Activated T-cell treated with anti-CD3 and anti-CD28 coated beads, Interleukin-2, amount 50 U/mL, for 4 hours (primary cell): ENCODE measurements around the gene CGRRF1. TPM values are rescaled to one million over a fixed set of nuclear protein-coding genes. Genes with fewer than 3 reads are reported as not detected.

Source experiments
- ATAC-seq, 2 donors: fragments of 200-7000 bp; cut with Tn5 transposase; one replicate each; pipeline ENCODE4 v1.10.0; 2021
- DNase-seq: peaks from one replicate; pipeline ENCODE4 v3.0.0-alpha.2; 2020
- H3K27me3 Mint-ChIP-seq: one replicate; pipeline ENCODE4 v1.8.0; 2021; ENCODE audit warnings: low read depth, mixed read lengths
- H3K36me3 Mint-ChIP-seq: one replicate; pipeline ENCODE4 v1.8.0; 2022; ENCODE audit warnings: mixed read lengths; ENCODE audit not compliant: insufficient read depth
- H3K4me1 Mint-ChIP-seq: one replicate; pipeline ENCODE4 v1.8.0; 2021; ENCODE audit warnings: low read depth, mixed read lengths
- H3K4me3 Mint-ChIP-seq: one replicate; pipeline ENCODE4 v1.8.0; 2021; ENCODE audit warnings: mild to moderate bottlenecking, moderate library complexity, mixed read lengths
- H3K9me3 Mint-ChIP-seq: one replicate; pipeline ENCODE4 v1.8.0; 2021; ENCODE audit warnings: mixed read lengths
- total RNA-seq, 3 donors: library from RNA; stranded (reverse); gene quantifications; one replicate each; pipeline ENCODE4 v1.2.1, GENCODE V29; 2021

CGRRF1 gene
- total RNA-seq, 3 donors from 2014 or later: 9.4 to 11.8 (median 9.9) TPM

GRCh38 chr14:54501480-54501879, 8.2 kb upstream of the CGRRF1 start:
- no peak overlapping the region for H3K4me3 Mint-ChIP-seq
- no peaks in the 10 kb centered on the region for H3K36me3 Mint-ChIP-seq
- no peak for DNase-seq
- H3K9me3 Mint-ChIP-seq: no peaks in the 10 kb centered on the region
- ATAC-seq: no peak
- H3K4me1 Mint-ChIP-seq: no peaks in the 10 kb centered on the region
- peaks cover 9% of the 10 kb centered on the region for H3K27me3 Mint-ChIP-seq

GRCh38 chr14:54502602-54503001, 7.1 kb upstream of the CGRRF1 start:
- H3K27me3 Mint-ChIP-seq: peaks cover 9% of the 10 kb centered on the region

GRCh38 chr14:54503486-54503885, 6.2 kb upstream of the CGRRF1 start:
- Mint-ChIP-seq H3K4me3 (no peak overlapping the region), H3K27me3 (peaks cover 6% of the 10 kb centered on the region), H3K9me3 (no peaks in the 10 kb centered on the region), H3K36me3 (no peaks in the 10 kb centered on the region), H3K4me1 (no peaks in the 10 kb centered on the region)
- ATAC-seq: no peak
- DNase-seq: no peak

More at GRCh38 chr14:54502602-54503001, 7.1 kb upstream of the CGRRF1 start:
- no peaks in the 10 kb centered on the region for H3K36me3 Mint-ChIP-seq
- ATAC-seq (no peak), DNase-seq (no peak)
- H3K4me1 Mint-ChIP-seq: no peaks in the 10 kb centered on the region
- no peak overlapping the region for H3K4me3 Mint-ChIP-seq
- H3K9me3 Mint-ChIP-seq: no peaks in the 10 kb centered on the region

GRCh38 chr14:54512393-54512792, 2.7 kb downstream of the CGRRF1 start:
- ATAC-seq (no peak), DNase-seq (no peak)
- Mint-ChIP-seq H3K36me3 (peaks cover 35% of the 10 kb centered on the region), H3K9me3 (peaks cover 10% of the 10 kb centered on the region), H3K4me3 (no peak overlapping the region), H3K27me3 (no peaks in the 10 kb centered on the region), H3K4me1 (peaks cover 58% of the 10 kb centered on the region)

GRCh38 chr14:54515670-54516069, 6.0 kb downstream of the CGRRF1 start:
- DNase-seq: no peak
- no peaks in the 10 kb centered on the region for H3K27me3 Mint-ChIP-seq
- H3K36me3 Mint-ChIP-seq: peaks cover 47% of the 10 kb centered on the region
- H3K4me1 Mint-ChIP-seq: peaks cover 58% of the 10 kb centered on the region
- no peak for ATAC-seq
- H3K4me3 Mint-ChIP-seq: no peak overlapping the region
- H3K9me3 Mint-ChIP-seq: peaks cover 10% of the 10 kb centered on the region

GRCh38 chr14:54516709-54517108, 7.0 kb downstream of the CGRRF1 start:
- DNase-seq (no peak), ATAC-seq (no peak)
- H3K4me3 Mint-ChIP-seq: no peak overlapping the region
- peaks cover 48% of the 10 kb centered on the region for H3K4me1 Mint-ChIP-seq
- peaks cover 47% of the 10 kb centered on the region for H3K36me3 Mint-ChIP-seq
- H3K9me3 Mint-ChIP-seq: peaks cover 10% of the 10 kb centered on the region
- H3K27me3 Mint-ChIP-seq: no peaks in the 10 kb centered on the region

GRCh38 chr14:54524410-54524809, 14.7 kb downstream of the CGRRF1 start:
- ATAC-seq: no peak

GRCh38 chr14:54528973-54529372, 19.3 kb downstream of the CGRRF1 start:
- Mint-ChIP-seq H3K36me3 (peaks cover 18% of the 10 kb centered on the region), H3K27me3 (no peaks in the 10 kb centered on the region), H3K9me3 (no peaks in the 10 kb centered on the region), H3K4me1 (no peaks in the 10 kb centered on the region), H3K4me3 (no peak overlapping the region)
- ATAC-seq: no peak
- no peak for DNase-seq

More at GRCh38 chr14:54524410-54524809, 14.7 kb downstream of the CGRRF1 start:
- H3K9me3 Mint-ChIP-seq: no peaks in the 10 kb centered on the region
- DNase-seq: no peak
- peaks cover 33% of the 10 kb centered on the region for H3K36me3 Mint-ChIP-seq
- peaks cover 6% of the 10 kb centered on the region for H3K4me1 Mint-ChIP-seq
- H3K4me3 Mint-ChIP-seq: no peak overlapping the region
- H3K27me3 Mint-ChIP-seq: no peaks in the 10 kb centered on the region

- H3K4me3 Mint-ChIP-seq: no peak overlapping the region
- H3K36me3 Mint-ChIP-seq: peaks cover 13% of the 10 kb centered on the region
- DNase-seq: no peak
- H3K9me3 Mint-ChIP-seq: no peaks in the 10 kb centered on the region
- H3K27me3 Mint-ChIP-seq: no peaks in the 10 kb centered on the region
- ATAC-seq: no peak
- H3K4me1 Mint-ChIP-seq: no peaks in the 10 kb centered on the region
Measured at GRCh38 chr14:54529811-54530210, 20.1 kb downstream of the CGRRF1 start.

- H3K4me1 Mint-ChIP-seq: no peaks in the 10 kb centered on the region
- peaks cover 14% of the 10 kb centered on the region for H3K36me3 Mint-ChIP-seq
- no peak for ATAC-seq
- H3K27me3 Mint-ChIP-seq: no peaks in the 10 kb centered on the region
- DNase-seq: no peak
- H3K9me3 Mint-ChIP-seq: no peaks in the 10 kb centered on the region
- no peak overlapping the region for H3K4me3 Mint-ChIP-seq
Measured at GRCh38 chr14:54532111-54533012, 22.7 kb downstream of the CGRRF1 start.

- Mint-ChIP-seq H3K36me3 (peaks cover 11% of the 10 kb centered on the region), H3K9me3 (no peaks in the 10 kb centered on the region), H3K4me1 (no peaks in the 10 kb centered on the region), H3K4me3 (no peak overlapping the region), H3K27me3 (no peaks in the 10 kb centered on the region)
- ATAC-seq (no peak), DNase-seq (no peak)
Measured at GRCh38 chr14:54533100-54533499, 23.4 kb downstream of the CGRRF1 start.

GRCh38 chr14:54535126-54535525, 25.4 kb downstream of the CGRRF1 start:
- H3K4me1 Mint-ChIP-seq: no peaks in the 10 kb centered on the region
- ATAC-seq (no peak), DNase-seq (no peak)
- H3K9me3 Mint-ChIP-seq: no peaks in the 10 kb centered on the region
- no peaks in the 10 kb centered on the region for H3K27me3 Mint-ChIP-seq
- no peak overlapping the region for H3K4me3 Mint-ChIP-seq
- peaks cover 18% of the 10 kb centered on the region for H3K36me3 Mint-ChIP-seq

GRCh38 chr14:54535646-54536045, 25.9 kb downstream of the CGRRF1 start:
- no peak for ATAC-seq
- H3K27me3 Mint-ChIP-seq: no peaks in the 10 kb centered on the region
- H3K36me3 Mint-ChIP-seq: peaks cover 20% of the 10 kb centered on the region
- H3K4me1 Mint-ChIP-seq: no peaks in the 10 kb centered on the region
- no peaks in the 10 kb centered on the region for H3K9me3 Mint-ChIP-seq
- no peak overlapping the region for H3K4me3 Mint-ChIP-seq
- no peak for DNase-seq

- ATAC-seq: no peak
- Mint-ChIP-seq H3K4me3 (no peak overlapping the region), H3K36me3 (peaks cover 19% of the 10 kb centered on the region), H3K4me1 (no peaks in the 10 kb centered on the region), H3K27me3 (no peaks in the 10 kb centered on the region), H3K9me3 (no peaks in the 10 kb centered on the region)
- DNase-seq: no peak
Measured at GRCh38 chr14:54537651-54538050, 27.9 kb downstream of the CGRRF1 start.

GRCh38 chr14:54538055-54538454, 28.3 kb downstream of the CGRRF1 start:
- Mint-ChIP-seq H3K4me1 (no peaks in the 10 kb centered on the region), H3K9me3 (no peaks in the 10 kb centered on the region), H3K27me3 (no peaks in the 10 kb centered on the region), H3K4me3 (no peak overlapping the region), H3K36me3 (peaks cover 19% of the 10 kb centered on the region)
- DNase-seq (no peak), ATAC-seq (no peak)
